Neural crest cell (in vitro differentiated cells): Measurements from ENCODE around the gene RNF31. TPM values are rescaled to one million over a fixed set of nuclear protein-coding genes. Genes with fewer than 3 reads are reported as not detected.
"Not testable (repeated sequence)": the region's sequence is repeated elsewhere in the genome, so short reads cannot be mapped to it uniquely, and the experiment has no call there.

Experiments
- DNase-seq: peaks from one replicate; pipeline ENCODE4 v3.0.0; 2021; ENCODE audit warnings: low read depth, mixed read lengths, low spot score
- H3K27ac Mint-ChIP-seq: one replicate; pipeline ENCODE4 v1.8.0; 2021; ENCODE audit warnings: mild to moderate bottlenecking, mixed read lengths; ENCODE audit not compliant: unreplicated experiment
- H3K27me3 Mint-ChIP-seq: 2 replicates; pipeline ENCODE4 v1.8.0; 2021; ENCODE audit warnings: low read depth, mild to moderate bottlenecking, mixed read lengths
- H3K36me3 Mint-ChIP-seq: 2 replicates; pipeline ENCODE4 v1.8.0; 2021; ENCODE audit warnings: low read depth, mild to moderate bottlenecking, mixed read lengths
- H3K4me1 Mint-ChIP-seq: 2 replicates; pipeline ENCODE4 v1.8.0; 2021; ENCODE audit warnings: mixed read lengths
- H3K4me3 Mint-ChIP-seq: one replicate; pipeline ENCODE4 v1.8.0; 2021; ENCODE audit warnings: mild to moderate bottlenecking, mixed read lengths
- H3K9me3 Mint-ChIP-seq: 2 replicates; pipeline ENCODE4 v1.8.0; 2021; ENCODE audit warnings: mixed read lengths
- CTCF ChIP-seq: fragments of 200-600 bp; sonication (generic); conservative IDR thresholded peaks from 2 replicates; pipeline ENCODE4 v1.5.0; 2021; ENCODE audit warnings: antibody characterized with exemption, mild to moderate bottlenecking
- total RNA-seq: library from RNA; stranded (reverse); gene quantifications from 2 replicates; pipeline ENCODE4 v1.2.1, GENCODE V29; 2021

The RNF31 gene
- total RNA-seq, 1 donor from 2014 or later, result 65.5 TPM

DNA sequence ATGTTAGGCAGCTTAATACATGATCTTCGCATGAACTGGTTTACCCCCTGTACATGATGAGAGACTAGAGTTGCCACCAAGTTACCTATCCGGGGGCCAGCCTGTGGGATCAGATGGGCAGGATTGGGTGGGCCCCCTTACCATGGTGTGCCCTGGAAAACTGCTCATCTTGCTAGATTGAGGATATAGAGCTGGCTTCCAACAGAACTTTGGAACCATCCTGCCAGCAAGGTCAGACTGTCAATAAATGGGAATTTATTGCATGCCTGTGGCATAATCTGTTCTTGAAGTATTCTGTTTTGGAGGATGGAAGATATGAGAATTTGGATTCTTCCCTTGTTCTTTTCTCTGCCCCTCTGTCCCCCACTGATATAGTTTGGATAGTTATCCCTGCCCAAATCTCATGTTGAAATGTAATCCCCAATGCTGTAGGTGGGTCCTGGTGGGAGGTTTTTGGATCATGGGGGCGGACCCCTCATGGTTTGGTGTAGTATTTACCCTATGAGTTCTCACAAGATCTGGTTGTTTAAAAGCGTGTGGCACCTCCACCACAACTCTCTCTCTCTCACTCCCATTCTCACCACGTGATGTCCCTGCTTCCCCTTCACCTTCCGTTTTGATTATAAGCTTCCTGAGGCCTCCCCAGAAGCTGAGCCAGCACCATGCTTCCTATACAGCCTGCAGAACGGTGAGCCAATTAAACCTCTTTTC is 51.7 kb downstream of the RNF31 start:
- H3K36me3 Mint-ChIP-seq, result peaks cover 30% of the 10 kb centered on the region
- peak overlapping the region; percentile 63 for H3K4me3 Mint-ChIP-seq
- no peak for TF ChIP-seq CTCF
- peaks cover 36% of the 10 kb centered on the region for H3K4me1 Mint-ChIP-seq
- no peak for DNase-seq
- H3K27ac Mint-ChIP-seq, result peak overlapping the region; percentile 70
- no peaks in the 10 kb centered on the region for H3K9me3 Mint-ChIP-seq
- no peaks in the 10 kb centered on the region for H3K27me3 Mint-ChIP-seq

DNA sequence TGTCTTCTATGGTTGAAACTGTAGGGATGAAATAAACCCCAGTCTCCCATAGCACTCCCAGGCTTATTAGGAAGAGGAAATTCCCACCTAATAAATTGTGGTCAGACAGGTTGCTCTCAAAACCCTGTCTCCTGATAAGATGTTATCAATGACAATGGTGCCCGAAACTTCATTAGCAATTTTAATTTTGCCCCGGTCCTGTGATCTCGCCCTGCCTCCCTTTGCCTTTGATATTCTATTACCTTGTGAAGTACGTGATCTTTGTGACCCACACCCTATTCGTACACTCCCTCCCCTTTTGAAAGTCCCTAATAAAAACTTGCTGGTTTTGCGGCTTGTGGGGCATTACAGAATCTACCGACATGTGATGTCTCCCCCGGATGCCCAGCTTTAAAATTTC is 55.2 kb downstream of the RNF31 start:
- Mint-ChIP-seq H3K36me3 (peaks cover 41% of the 10 kb centered on the region), H3K4me1 (peaks cover 14% of the 10 kb centered on the region), H3K4me3 (peak overlapping the region; percentile 36)
- not testable (repeated sequence) for H3K9me3 Mint-ChIP-seq, H3K27me3 Mint-ChIP-seq, DNase-seq, H3K27ac Mint-ChIP-seq

GRCh38 chr14:24203249-24203886 is 56.1 kb downstream of the RNF31 start:
- Mint-ChIP-seq H3K4me3 (peak overlapping the region; percentile 36), H3K36me3 (peaks cover 45% of the 10 kb centered on the region), H3K4me1 (peaks cover 13% of the 10 kb centered on the region)
- not testable (repeated sequence) for H3K9me3 Mint-ChIP-seq, H3K27me3 Mint-ChIP-seq, H3K27ac Mint-ChIP-seq, DNase-seq

DNA sequence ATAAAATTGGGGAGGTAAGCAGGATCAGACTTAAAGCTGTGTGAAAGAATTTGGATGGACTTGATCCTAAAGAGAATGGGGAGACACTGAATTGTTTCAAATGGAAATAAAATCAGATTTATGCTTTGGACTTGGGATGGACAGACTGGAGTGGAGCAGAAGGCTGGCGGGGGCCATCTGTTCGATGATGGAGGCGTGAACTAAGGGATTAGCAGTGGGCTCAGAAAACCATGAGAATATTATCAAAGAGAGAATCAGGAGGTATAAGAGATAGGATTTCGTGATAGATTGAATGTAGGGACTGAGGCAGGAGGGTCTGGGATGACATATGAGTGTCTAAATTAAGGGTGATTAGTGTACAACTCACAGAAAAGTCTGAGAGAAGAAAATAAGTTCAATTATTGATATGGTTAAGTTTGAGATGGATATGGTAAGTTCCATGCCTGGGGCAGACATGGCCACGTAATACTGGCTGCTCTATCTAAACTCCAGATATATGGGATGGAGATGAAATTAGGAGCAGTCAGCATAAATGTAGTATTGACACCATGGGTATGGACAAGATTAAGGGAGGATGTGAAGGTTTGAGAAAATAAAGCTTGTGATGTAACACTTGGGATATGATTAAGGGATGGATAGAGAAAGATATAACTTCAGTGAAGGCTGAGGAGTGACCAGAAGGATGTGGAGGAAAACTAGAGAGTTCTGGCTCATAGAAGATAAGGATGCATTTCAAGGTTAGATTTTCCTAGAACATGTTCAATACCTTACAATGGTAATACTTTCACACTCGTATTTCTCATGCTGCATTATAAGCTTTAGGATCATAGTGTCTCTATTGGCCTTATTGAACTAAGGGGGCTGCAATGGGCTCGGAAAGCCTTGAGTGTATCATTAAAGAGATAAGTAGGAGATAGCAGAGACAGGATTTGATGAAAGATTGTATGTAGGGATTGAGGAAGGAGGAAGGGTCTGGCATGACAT is 57.2 kb downstream of the RNF31 start:
- Mint-ChIP-seq H3K9me3 (no peaks in the 10 kb centered on the region), H3K27ac (no peak overlapping the region), H3K4me3 (peak overlapping the region; percentile 2), H3K27me3 (no peaks in the 10 kb centered on the region), H3K4me1 (peaks cover 5% of the 10 kb centered on the region), H3K36me3 (peaks cover 36% of the 10 kb centered on the region)
- TF ChIP-seq CTCF, result no peak
- no peak for DNase-seq

DNA sequence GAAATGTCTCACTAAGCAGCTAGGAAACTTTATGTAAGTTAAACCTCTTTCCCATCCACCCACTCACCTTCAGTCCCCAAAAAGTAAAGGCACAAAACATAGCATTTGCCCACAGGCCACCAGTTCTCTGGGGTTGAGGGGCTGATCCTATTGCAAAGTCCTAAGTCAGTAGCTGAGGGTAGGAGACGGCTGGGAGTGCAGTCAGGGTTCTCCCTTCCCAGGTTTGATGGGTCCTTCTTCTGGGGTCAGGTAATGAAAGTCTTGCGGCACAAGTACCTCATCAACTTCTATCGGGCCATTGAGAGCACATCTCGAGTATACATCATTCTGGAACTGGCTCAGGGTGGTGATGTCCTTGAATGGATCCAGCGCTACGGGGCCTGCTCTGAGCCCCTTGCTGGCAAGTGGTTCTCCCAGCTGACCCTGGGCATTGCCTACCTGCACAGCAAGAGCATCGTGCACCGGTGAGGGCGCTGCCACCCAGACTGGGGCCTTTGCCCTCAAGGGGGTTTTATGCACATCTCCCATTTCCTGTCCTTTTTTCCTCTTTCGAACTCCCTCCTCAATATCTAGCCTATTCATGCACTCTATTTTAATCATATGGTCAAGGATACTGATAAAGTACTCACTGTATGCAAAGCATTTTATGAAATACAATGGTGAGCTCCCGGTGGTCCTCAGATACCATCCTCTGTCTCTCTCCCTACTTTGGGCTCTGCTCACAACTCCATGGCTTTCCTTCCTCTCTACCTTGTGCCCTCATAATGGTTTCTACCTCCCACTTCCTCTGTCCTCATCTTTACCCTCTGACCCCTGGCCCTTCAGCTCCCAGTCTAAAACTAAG is 59.2 kb downstream of the RNF31 start:
- H3K36me3 Mint-ChIP-seq, result peaks cover 34% of the 10 kb centered on the region
- no peak overlapping the region for H3K27ac Mint-ChIP-seq
- TF ChIP-seq CTCF, result no peak
- DNase-seq, result no peak
- H3K4me1 Mint-ChIP-seq, result peaks cover 6% of the 10 kb centered on the region
- H3K4me3 Mint-ChIP-seq, result no peak overlapping the region
- no peaks in the 10 kb centered on the region for H3K27me3 Mint-ChIP-seq
- no peaks in the 10 kb centered on the region for H3K9me3 Mint-ChIP-seq

- TF ChIP-seq CTCF, result no peak
- H3K36me3 Mint-ChIP-seq, result peaks cover 32% of the 10 kb centered on the region
- H3K27ac Mint-ChIP-seq, result no peak overlapping the region
- no peak for DNase-seq
- no peak overlapping the region for H3K4me3 Mint-ChIP-seq
- H3K9me3 Mint-ChIP-seq, result no peaks in the 10 kb centered on the region
- no peaks in the 10 kb centered on the region for H3K27me3 Mint-ChIP-seq
- peaks cover 10% of the 10 kb centered on the region for H3K4me1 Mint-ChIP-seq
Observed at GRCh38 chr14:24207104-24207551, 59.8 kb downstream of the RNF31 start.
